H1 (cell line): Measurements from ENCODE around the gene LCNL1. TPM values are rescaled to one million over a fixed set of nuclear protein-coding genes. Genes with fewer than 3 reads are reported as not detected.

ENCODE experiments used
- MAFK ChIP-seq: IDR thresholded peaks from 2 replicates; pipeline ENCODE4 v1.6.1; 2012; ENCODE audit warnings: low read depth, mild to moderate bottlenecking, improper control_type of control experiment, low read length
- polyA plus RNA-seq, 7 experiments: library from polyadenylated mRNA; depleted of rRNA in 3 of 7; stranded (reverse) in 5 of 7; unstranded in 2 of 7; fragments of >200 nt in 5 of 7; fragments of 200-250 nt in 2 of 7; gene quantifications; 1 replicate in 5 of 7; 2 replicates in 1 of 7; 4 replicates in 1 of 7; pipeline versions ENCODE4 v1.2.1 to v1.2.3, GENCODE V29; 2011 to 2013; ENCODE audit warnings: missing spikeins in 2 of 7, mixed read lengths in 2 of 7
- total RNA-seq: library from RNA; stranded (reverse); fragmentation: NEBNext Ultra II Directional; extraction: Animal tissue kit (Norgen Biotek cat#: 25700); gene quantifications from 2 replicates; pipeline ENCODE4 v1.2.1, GENCODE V29; 2021

The LCNL1 gene
- total and polyA plus RNA-seq, 2 of the 8 experiments (the other 6 are each of a cell fraction or from before 2014, with no cell fraction given), result 0.11 TPM; not detected in 1

DNA sequence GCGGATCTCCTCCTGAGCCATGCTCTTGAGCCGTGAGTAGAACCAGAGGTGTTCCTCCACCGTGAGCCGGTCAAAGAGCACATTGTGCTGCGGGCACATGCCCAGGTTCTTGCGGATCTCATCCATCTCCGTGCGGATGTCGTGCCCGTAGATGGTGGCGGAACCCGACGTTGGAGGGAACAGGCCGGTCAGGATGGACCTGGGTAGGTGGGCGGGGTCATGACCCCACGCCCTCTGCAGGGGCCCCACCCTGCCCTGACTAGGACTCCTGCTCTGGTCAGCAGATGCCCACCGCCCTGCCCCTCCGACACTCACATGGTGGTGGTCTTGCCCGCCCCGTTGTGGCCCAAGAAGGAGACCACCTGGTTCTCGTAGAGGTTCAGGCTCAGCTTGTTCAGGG is 33.2 kb downstream of the LCNL1 start (continued):
- TF ChIP-seq MAFK, result no peak
